HG02973 (cell line): Measurements from ENCODE around the gene BCAS3.
"Not testable (repeated sequence)": the region's sequence is repeated elsewhere in the genome, so short reads cannot be mapped to it uniquely, and the experiment has no call there.

ENCODE experiments used
- ATAC-seq: cut with Tn5 transposase; IDR thresholded peaks from one replicate; pipeline ENCODE4 v1.9.1; 2021; ENCODE audit warnings: moderate library complexity; ENCODE audit not compliant: unreplicated experiment

Gene BCAS3

DNA sequence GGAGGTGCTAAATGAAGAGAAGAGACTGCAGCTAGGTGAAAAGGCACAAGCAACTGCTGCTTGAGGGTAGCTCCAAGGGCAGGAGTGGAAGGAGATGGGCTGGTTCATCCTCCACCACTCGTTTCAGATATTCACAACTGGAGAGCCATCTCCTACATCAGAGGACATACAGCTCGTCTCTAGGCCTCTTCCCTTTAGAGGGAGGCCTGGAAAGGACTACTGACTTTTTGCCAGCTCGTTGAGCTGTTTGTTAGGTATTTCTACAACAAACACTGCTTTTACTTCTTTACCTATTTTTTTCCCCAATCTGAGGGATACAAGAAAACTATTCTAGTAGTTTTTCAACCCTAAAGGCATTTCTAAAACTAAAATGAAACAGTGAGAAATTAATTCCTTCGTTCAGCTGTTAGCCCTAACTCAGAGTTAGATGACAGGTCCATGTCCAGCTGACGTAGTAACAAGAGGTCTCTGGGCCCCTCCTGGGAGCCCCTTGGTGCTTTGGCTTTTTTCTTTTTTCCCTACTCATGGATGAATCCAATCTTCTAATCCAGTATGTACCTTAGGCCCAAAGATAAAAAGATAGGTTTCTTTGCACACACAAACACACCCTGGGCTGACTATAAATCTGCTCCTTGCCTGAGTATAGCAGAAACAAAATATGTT lies 674.2 kb downstream of the BCAS3 start:
- ATAC-seq, result no peak

DNA sequence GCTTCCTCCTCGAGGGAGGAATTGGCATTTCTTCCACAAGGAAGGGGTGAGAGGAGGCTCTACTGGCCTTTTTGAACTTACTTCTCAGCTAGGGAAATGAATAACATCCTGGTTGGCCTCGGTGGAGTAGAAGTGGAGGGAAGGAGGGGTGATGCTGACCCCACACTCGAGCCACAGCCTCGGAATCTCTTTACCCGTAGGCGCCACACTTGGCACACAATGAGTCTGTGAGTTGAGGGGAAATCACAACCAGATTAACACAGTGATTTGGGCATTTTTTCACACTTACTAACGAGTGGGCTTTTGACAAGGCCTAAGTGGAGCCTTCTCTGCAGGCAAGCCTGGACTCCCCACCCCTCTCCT lies 674.7 kb downstream of the BCAS3 start:
- no peak for ATAC-seq

DNA sequence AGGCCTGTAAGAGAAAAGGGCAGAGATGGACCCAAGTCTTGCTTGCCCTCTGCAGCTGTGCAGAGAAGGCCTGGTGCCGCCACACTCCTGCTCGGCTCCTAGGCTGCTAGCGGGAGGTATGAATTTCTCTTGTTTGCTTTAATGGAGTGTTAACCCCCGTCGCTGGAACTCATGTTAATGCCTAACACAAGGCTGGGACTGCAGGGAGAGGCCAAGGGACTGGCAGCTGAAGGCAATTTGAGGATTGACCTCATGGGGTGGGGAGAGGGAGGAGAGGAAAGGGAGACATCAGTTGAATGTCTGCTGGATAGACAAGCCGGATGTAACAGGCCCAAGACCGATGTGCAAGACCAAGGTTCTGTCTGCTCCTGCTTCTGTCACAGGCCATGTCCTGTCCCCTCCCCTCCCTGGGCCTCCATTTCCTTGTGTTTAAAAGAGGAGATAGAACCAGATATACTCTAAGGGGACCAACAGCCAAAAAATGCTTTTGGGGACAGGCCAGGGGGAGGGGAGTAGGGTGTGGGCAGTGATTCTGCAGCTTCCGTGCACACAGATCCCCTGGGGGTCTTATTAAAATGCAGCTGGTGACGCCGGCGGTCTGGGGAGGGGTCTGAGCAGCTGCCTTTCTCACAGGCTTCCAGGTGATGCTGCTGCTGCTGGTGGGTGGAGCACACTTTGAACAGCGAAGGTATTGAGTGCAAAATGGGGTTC lies 675.3 kb downstream of the BCAS3 start:
- no peak for ATAC-seq

DNA sequence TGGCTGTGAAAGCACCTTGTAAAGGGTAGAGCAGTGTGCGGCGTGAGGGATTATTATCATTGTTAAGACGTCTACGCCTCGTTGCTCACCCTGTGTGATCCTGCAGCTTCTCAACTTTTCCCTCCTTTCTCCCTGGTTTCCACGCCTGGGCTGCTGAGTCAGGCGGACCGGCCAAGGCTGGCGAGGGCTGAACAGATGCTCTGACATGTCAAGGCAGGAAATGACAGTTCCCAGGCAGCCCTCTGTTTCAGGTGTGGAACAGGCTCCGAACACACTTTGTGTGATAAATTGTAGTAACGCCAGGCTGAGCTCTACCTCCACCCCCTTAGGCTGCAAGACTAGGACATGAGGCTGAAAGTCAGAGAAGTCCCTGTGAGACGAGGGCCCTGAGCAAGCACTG lies 676.0 kb downstream of the BCAS3 start:
- ATAC-seq, result no peak

DNA sequence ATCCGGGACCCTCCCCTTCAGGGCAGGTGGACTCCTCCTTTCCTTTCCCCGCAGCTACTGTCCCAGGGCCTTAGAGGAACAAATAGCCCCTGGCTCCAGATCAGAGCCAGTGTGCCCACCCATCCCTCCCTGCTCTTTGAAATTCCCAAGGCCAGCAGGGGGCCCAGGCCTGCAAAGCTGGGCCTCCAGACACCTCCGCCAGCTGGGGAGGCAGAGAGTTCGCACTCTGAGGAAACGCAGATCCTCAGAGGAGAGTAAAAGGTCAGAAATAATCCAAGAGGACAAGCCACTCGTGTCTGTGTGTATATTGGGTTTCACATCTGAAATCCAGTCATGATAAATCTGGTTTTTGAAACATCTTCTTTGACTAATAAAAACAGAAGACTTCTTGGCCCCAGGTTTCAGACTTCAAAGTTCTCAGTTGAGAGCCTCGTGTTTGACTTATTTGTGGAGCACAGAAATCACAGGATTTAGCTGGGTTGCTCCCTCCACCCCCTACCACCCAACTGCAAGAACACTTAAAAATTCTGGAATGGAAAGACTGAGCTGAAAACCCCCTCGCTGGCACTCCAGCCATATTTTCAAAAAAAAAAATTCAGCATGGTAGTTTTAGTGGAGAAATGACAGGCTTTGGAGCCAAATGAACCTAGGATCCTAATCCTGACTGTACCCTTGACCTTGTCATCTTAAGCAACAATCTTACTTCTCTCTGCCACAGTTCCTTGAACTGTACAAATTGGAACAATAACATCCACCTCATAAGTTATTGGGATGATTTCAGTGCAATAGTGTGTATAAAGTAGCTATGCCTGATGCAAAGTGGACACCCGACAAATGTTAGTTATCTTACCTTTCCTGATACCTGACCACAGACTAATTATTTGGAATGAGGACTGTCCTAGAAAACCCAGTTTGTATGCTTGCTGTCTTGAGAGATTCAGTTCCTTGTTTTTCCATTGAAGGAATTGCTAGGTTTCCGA lies 677.5 kb downstream of the BCAS3 start:
- ATAC-seq, result no peak

DNA sequence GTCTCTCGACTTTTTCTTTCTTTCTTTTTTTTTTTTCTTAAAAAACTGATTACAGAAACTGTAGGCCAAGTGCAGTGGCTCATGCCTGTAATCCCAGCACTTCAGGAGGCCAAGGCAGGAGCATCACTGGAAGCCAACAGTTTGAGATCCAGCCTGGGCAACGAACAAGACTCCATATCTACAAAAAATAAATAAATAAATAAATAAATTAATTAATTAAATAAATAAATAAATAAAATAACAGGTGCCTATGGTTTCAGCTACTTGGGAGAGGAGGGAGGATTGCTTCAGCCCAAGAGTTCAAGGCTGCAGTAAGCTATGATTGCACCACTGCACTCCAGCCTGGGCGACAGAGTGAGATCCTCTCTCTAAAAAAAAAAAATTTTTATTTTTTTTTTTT lies 679.4 kb downstream of the BCAS3 start:
- not testable (repeated sequence) for ATAC-seq

DNA sequence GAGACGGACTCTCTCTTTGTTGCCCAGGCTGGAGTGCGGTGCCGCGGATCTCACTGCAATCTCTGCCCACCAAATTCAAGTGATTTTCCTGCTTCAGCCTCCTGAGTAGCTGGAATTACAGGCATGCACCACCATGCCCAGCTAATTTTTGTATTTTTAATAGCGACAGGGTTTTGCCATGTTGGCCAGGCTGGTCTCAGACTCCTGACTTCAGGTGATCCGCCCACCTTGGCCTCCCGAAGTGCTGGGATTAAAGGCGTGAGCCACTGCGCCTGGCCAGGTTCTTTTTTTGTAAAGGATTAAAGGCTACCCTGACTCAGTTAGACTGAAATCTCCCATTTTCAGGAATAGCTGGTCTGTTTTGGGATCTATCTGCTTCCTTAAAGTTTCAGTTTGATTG lies 681.9 kb downstream of the BCAS3 start:
- ATAC-seq, result not testable (repeated sequence)

DNA sequence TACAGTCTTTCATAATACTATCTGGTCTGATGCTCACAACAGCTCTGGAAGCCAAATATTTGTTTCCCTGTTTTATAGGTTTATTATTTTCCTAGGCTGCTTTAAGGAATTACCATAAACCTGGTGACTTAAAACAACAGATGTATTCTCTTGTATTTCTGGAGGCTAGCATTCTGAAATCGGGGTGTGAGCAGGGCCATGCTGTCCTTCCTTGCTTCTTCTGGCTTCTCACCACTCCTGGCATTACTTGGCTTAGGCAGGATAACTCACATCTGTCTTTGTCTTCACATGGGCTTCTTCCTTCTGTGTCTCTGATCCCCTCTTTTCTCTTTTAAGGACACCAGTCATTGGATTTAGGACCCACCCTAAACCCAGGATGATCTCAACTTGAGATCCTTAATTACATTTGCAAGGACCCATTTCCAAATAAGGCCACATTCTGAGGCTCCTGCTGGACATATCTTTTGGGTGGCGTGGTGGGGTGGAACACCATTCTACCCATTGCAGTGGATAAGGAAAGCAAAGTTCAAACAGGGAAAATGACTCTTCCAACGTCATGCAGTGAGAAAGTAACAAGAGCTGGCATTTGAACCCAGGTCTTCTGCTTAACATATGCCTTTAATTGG lies 682.8 kb downstream of the BCAS3 start:
- no peak for ATAC-seq

DNA sequence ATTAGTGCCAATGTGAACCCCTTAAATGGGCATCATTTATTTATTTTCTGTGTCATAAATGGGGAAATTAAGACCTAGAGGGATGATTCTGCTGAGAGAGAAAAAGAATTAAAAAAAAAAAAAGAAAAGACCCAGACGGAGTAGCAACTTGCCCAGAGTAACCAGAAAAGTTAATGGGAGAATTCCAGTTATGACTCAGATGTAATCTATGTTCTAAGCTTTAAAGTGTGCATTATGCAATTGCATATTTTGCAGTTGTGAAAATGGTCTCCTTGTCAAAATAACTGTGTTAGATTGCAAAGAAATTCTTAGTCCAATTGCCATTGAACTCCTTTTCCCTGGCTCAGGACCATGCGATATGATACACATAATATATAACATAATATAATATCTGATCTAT lies 683.4 kb downstream of the BCAS3 start:
- ATAC-seq, result no peak

DNA sequence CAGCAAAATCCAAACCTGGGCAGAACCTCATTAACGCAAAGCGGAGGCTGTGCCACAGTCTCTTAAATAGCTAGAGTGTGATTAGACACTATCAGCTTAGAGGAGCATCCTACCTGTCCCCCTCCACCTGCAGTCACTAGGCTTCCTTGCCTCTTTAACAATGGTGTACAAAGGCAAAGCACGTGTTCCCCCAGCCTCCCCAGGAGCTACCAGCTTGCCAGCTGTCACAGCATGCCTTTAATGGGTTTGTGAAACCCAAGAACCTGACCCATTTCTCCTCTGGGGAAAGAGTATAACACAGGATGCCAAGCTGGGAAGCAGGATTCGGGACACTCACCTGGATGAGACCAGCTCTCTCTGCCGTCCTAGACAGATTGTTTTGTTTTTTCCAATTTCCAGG lies 684.7 kb downstream of the BCAS3 start:
- ATAC-seq, result no peak

DNA sequence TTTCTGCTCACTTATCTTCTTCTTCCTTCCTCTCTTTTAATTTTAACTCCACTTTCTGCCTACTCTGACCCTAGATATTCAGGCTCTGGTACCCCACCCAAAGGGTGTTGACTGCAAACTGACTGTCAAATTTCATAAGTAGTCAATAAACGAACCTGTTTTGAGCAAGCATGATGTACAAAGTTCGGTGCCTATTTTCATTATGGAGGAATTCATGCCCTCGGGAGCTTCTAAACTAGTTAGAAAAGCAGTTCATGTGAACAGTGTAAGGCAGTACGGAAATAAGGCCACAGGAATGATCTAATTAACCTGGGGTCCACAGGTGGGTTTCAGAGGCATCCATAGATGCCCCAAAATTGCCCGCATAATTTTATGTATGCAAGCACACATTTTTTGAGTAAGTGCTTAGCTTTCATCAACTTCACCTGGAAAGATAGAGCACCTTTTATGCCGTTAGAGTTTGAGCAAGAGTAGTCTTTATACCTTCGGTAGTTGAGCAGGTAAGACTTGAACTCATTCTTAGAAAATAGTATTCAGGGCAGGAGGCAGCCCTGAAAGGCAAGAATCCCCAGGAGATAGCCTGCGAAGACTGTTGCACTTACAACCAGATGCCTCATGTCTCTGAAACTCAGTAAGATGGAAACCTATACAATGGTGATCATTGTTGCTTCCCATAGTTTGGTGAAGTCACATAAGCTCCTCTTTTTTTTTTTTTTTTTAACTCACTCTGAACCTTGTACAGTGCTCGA lies 685.4 kb downstream of the BCAS3 start:
- no peak for ATAC-seq

DNA sequence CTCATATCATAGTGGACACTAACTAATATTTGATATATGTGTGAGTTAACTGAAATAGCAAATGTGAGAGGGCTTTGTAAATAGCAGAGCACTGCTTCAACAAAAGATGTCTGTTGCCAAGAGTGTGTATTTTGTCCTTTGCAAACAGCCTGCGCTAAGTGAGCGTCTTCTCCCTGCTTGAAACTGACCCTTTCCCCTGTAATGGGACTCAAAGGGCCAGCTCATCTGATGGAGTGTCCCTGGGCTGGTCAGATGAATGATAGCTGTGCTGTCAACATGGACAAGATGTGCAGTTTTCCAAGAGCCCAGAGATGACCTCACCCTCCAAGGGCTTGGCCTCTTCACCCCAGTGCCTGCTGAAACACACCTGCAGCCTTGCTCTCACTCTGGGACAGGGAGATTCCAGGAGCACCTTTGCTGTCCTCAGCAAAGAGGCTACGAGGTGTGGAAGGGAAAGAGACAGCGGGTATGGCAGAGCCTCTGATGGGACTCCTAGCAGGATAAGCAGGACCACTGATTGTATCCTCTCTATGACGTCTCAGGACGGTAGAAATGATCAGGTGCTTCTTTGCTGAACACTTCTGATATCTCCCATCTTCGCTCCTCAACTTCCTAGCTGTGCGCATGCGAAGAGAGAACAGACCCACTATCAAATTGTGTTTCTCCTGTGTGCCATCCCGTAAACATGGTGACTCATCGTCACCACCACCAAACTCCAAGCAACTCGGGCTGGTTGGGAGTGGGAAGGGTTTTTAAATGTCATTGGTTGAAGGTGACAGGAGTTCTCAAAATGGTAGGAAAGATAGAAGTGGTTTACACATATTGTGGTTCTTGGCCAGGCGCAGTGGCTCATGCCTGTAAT lies 686.2 kb downstream of the BCAS3 start:
- ATAC-seq, result no peak

DNA sequence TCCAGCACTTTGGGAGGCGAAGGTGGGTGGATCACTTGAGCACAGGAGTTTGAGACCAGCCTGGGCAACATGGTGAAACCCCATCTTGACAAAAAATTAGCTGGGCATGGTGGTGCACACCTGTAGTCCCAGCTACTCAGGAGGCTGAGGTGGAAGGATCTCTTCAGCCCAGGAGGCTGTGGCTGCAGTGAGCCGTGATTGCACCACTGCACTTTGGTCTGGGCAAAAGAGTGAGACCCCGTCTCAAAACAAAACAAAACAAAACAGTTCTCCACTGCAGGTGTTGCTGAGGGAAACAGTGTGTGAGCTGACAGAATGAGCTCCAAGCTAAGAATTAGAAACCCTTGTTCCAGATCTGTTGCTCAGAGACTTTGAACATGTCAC lies 686.8 kb downstream of the BCAS3 start:
- no peak for ATAC-seq

DNA sequence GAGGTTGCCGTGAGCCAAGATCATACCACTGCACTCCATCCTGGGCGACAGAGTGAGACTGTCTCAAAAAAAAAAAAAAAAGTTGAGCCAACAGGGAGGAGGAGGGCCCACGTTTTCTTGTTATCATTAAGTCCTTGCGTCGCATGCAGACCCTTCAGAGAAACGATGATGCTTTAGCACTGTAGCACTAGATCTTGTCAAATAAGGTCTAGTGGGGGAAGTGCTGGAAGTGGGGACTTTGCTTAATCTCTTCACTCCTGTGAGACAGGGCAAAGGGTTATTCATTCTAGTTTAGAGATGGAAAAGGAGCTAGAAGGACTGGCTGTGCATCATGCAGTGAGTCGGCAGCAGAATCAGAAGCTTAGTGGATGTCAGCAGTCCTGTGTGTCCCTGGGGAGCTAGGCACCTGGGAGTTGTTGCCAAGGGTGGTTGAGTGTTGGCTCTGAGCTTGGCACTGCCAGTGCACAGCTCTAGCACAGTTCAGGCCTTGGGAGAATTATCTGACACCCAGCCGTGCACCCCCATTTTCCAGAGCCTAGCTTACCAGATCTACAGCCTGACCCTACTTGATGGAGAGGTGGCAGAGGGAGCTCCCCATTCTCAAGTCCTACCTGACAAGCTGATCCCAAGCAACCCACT lies 688.5 kb downstream of the BCAS3 start:
- ATAC-seq, result no peak

DNA sequence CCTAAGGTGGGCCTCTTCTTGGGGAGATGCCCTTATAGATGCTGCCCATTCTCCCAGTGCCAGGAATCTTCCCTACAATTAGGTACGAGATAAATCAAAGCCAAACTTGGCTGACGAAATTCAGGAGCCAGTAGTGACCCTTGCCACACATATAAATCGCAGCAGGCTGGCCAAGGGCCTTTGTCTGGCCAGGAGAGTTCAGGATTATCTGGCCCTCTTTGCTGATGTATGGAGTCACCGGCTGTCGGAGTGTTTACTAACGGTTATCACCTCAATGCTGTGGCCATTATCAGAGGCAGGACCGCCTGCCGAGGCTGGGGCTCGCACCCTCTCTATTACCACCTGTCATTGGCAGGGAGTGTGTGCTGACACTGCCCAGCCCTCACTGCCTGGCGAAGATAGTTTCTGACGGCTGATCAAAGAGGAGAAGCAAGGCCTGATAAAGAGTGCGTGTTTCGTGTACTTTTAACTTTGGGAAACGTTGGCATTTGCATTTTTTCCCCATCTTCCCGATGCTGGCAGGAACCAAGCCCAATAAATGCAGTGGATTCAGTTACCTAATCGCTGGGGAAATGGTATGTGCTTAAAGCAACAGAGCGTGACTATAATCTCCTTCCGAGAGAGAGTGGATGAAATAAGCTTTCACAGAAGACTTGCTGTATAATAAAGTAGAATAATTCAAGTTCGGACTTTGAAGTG lies 689.2 kb downstream of the BCAS3 start:
- no peak for ATAC-seq

DNA sequence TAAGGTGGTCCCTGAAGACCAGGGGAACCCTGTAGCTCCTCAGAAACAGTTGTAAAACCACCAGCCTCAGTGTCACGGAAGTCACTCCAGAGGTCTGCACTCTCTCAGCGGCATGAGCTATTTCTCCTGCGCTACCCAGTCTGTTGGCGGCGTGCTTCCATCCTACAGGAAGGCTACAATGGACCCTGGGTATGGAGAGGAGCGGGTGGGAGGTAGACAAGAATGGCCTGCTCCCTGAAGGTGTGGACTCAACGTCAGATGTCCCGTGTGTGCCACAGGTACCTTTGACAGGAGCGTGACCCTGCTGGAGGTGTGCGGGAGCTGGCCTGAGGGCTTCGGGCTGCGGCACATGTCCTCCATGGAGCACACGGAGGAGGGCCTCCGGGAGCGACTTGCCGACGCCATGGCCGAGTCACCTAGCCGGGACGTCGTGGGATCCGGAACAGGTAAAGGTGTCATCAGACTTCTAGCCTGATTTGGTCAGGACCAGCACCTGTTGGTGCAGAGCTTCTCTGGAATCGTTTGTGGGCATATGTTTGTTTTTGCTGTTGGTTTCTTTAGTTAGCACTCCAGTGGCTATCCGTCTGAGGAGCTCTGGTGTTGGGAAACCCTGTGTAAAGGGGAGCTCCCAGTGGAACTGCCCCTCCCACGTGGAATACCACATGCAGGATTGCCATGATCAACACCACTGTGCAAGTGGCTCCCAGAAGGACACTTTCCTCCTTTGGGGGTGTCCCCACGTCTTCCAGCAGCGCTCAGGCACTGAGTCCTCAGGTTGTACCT lies 690.6 kb downstream of the BCAS3 start:
- no peak for ATAC-seq

DNA sequence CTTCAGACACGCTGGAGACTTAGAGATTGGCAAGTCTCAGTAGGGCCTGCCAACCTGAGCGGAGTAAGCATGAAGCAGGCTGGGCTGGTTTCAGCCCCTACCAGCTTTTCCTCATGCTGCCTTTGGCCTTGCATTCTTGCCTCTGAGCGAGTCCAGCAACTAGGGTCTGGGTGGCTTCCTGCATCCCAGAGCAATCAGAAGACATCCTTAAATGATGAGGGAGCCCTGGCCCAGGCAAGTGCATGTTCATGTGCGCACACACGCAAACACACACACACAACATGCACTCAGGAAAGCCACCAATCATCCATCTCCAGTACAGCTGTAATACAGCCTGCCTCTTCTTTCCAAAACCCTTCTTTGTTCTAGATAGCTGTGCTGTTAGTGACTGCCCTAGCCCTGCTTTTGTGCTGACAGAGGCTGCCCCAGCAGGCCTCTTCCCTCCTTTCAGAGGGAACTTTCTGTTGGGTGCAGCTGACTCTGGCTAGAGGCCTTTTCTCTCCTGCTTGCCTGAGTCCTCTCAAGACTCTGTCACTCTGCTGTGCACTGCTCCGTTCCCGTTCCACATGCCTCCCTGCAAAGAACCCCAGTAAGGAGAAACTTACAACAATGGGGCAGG lies 691.3 kb downstream of the BCAS3 start:
- ATAC-seq, result no peak
